HG03575 (cell line): ENCODE data around the gene ABRACL.
"Not testable (repeated sequence)": the region's sequence is repeated elsewhere in the genome, so short reads cannot be mapped to it uniquely, and the experiment has no call there.

ENCODE experiments used
- ATAC-seq: cut with Tn5 transposase; IDR thresholded peaks from one replicate; pipeline ENCODE4 v1.9.1; 2021; ENCODE audit not compliant: unreplicated experiment, insufficient number of reproducible peaks, low FRiP score; ENCODE audit errors: extremely low read depth

Gene ABRACL

GRCh38 chr6:139050131-139050769, 21.7 kb downstream of the ABRACL start:
- ATAC-seq = not testable (repeated sequence)

- no peak for ATAC-seq
Observed at GRCh38 chr6:139050770-139051313, 22.3 kb downstream of the ABRACL start.

GRCh38 chr6:139051396-139052060, 23.0 kb downstream of the ABRACL start:
- ATAC-seq = no peak

GRCh38 chr6:139053382-139053781, 24.8 kb downstream of the ABRACL start:
- ATAC-seq = no peak

GRCh38 chr6:139054001-139054400, 25.5 kb downstream of the ABRACL start:
- ATAC-seq = no peak

GRCh38 chr6:139055709-139056108, 27.2 kb downstream of the ABRACL start:
- no peak for ATAC-seq

DNA sequence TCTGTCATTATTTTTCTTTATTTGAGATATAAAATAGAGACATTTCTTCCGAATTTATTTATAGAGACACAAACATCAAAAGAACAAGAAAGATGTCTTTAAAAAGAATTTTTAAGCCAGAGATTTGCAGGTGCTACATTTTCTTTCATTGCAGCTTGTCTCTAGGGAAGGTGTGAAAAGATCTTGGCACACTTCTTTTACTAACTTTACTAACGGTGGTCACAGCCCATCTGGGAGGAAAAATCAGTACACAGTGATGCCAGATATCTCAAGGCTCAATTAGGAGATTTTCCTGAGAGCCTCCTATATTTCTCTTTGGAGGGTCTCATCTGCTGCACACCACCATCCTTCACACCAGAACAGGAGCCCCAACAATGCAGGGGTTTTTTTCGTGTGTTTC, 29.5 kb downstream of the ABRACL start:
- ATAC-seq = no peak

DNA sequence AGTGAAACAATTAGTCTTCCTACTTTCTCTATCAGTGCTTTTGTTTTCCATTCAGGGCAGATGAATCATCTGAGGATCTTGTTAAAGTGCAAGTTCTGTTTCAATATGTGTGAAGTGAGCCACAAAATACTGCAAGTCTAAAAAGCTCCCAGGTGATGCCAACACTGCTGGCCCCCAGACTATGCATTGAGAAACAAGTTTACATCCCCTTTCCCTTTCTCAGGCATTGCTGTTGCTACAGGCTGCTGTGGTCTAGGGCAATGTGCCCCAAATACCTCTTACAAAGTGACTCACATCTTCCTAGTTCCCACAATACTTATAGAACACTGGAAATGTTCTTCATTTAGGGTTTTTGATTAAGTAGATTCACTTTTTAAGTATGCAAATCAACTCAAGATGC, 31.8 kb downstream of the ABRACL start:
- no peak for ATAC-seq

DNA sequence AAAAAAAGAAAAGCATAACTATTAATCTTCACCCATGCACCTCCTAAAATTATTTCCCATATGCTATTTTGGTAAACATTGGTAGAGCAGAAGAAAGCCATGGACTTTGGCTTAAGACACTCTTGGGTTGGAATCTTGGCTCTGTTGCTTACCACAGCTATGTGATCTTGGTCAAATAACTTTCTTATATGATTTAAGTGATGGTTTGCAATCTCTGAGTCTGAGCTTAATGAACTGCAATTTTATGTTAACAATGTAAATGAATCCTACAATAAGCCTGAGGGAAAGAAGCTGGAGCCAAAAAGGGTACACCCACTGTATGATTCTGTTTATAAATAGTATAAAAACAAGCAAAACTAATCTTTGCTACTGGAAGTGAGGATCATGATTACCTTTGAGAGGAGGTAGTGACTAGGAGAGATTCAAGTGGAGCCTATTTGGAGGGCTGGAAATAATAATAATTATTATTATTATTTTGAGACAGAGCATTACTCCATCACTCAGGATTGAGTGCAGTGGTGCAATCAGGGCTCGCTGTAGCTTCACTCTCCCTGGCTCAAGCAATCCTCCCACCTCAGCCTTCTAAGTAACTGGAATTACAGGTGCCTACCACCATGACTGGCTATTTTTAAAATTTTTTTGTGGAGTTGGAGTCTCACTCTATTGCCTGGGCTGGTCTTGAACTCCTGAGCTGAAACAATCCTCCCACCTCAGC, 34.5 kb downstream of the ABRACL start:
- ATAC-seq = no peak

DNA sequence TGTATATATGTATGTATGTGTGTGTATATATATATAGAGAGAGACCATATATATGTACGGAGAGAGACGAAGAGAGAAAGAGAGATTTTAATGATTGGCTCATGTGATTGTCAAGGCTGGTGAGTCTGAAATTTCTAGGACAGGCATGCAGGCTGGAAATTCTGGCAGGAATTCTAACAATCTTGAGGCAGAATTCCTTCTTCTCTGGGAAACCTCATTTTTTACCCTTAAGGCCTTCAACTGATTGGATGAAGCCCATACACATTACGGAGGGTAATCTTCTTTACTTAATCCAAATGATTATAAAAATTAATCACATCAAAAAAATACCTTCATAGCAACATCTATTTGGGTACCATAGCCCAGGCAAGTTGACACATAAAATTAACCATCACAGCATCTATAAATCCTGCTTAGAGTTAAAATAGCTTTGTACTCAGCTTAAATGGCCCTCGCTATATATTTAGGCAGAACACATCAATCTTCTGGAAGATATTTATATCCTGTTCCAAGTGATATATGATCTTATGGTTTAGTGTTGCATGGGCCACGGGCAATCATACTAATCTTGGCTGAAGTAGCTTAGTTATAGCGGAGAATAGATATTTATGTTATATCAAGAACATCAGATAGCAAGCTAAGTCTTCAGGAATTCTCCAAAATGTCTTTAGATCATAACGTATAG, 36.6 kb downstream of the ABRACL start:
- ATAC-seq = no peak

GRCh38 chr6:139066080-139066479, 37.5 kb downstream of the ABRACL start:
- ATAC-seq = no peak

DNA sequence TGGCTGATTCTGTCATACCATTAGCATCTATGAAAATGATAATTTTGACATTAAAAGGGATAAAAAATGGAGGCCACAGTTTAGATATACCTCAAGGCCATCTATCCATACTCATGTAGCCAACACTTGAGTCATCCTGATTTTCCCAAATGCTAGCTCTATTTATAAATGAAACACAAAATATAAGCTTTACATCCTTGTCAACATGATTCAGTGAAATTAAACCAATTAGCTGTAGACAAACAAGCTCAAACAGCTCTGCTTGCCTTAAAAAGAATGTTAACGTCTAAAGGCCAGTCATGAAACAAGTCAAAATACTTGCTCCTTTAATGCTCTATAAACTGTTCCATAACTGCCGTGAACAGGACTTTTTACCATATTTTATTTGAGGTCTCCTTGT, 40.3 kb downstream of the ABRACL start:
- ATAC-seq = no peak

- ATAC-seq = no peak
Observed at GRCh38 chr6:139073118-139073517, 44.6 kb downstream of the ABRACL start.

DNA sequence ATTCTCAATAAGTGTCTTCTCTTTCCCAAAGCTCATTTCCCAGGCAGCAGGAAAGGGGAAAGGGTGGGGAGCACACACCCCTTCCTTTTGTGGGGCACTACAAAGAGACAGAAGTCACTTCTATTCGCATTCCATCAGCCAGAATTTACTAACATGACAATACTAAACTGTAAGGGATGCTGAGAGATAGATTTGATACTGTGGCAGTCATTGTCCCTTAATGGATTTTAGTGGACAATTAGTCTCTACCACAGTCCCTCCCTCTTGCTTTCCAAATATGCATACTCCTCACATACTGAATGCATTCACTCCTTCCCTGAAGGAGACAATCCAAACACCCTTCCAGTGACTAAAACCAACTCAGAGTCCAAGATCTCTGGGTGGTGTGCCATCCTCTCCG, 50.5 kb downstream of the ABRACL start:
- ATAC-seq = no peak

DNA sequence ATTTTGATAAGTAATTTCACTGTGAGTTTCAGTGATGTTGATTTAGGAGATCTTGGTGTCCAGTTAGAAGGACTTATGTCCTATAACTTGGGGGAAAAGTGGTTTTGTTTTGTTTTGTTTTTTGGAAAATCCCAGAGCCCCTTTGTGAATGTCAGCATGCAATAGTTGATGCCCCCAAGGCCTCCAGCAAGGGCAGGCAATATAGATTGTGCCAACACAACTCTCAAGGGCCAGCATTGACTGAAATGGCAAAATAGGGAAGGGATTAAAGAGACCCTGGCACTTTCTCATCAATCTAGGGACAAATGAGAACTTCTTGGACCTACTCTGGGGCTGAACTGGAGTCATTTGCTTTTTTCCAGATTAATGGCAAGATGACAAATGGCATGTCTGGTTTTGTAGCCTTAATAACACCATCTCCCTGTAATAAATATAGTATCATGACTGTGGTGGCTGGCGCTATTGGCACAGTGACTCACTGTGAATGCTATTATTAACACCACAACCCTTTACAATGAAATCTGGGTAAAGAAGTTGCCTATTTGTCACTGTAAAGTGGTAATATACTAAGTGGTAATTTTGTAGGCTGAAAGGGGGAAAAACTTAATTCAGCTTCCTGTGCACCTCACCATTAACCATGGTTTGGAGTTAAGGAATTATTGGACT, 51.8 kb downstream of the ABRACL start:
- no peak for ATAC-seq

DNA sequence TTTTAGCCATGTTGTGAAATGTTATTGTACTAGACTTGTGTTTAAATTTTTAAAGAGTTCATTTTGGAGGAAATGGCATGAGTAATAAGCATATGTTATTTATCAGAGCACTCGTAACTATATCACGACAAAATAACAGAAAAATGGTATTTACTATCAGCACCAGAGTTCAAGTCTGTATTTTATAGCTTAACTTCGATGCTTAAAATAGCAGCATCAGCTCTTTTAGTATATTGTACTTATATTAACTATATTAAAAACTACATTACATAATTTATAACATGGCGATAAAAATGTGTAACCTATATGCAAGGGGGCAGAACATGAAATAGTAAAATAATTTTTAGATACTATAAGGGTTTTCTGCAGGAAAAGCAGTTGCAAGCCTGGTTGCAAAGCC, 52.9 kb downstream of the ABRACL start:
- no peak for ATAC-seq

- no peak for ATAC-seq
Observed at GRCh38 chr6:139082370-139082769, 53.8 kb downstream of the ABRACL start.

- no peak for ATAC-seq
Observed at GRCh38 chr6:139091826-139092225, 63.3 kb downstream of the ABRACL start.
